IPS-11a (cell line): ENCODE measurements around the gene GFRA3.
A peak's percentile ranks its signal among the peaks of the same experiment; 100 is the strongest.
"Not testable (repeated sequence)": the region's sequence is repeated elsewhere in the genome, so short reads cannot be mapped to it uniquely, and the experiment has no call there.

Experiments
- H3K4me3 ChIP-seq: one replicate; pipeline ENCODE4 v1.5.1; 2013; ENCODE audit warnings: low read depth, low read length, control low read depth

The GFRA3 gene

DNA sequence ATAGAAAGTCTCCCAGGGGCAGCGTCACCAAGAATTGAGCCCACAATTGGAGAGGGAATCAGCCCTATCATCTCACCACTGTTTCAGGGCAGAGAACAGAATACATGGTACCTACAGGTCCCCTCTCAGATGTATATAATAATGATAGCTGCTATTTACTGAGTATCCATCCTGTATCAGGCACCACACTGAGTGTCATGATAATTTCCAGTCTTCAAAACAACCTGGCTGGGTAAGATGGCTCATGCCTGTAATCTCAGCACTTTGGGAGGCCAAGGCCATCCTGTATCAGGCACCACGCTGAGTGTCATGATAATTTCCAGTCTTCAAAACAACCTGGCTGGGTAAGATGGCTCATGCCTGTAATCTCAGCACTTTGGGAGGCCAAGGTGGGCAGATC lies 26.6 kb downstream of the GFRA3 start:
- not testable (repeated sequence) for H3K4me3 ChIP-seq

DNA sequence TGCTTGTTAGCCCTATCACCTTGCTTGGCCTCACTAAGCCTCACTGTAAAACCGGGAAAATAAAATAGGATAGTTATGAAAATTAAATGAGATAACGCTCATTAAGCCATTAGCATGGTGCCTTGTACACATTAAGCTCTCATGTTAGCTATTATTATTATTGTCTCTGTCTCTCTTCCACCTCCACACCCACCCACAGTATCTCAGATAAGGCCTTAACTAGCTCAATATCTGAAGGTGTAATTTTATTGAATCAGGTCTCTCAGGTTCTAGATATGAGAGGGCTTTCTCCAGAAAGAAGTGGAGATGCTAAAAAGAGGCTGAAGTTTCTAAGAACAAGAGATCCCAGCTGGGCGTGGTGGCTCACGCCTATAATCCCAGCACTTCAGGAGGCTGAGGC lies 27.6 kb downstream of the GFRA3 start:
- H3K4me3 ChIP-seq: no peak overlapping the region

DNA sequence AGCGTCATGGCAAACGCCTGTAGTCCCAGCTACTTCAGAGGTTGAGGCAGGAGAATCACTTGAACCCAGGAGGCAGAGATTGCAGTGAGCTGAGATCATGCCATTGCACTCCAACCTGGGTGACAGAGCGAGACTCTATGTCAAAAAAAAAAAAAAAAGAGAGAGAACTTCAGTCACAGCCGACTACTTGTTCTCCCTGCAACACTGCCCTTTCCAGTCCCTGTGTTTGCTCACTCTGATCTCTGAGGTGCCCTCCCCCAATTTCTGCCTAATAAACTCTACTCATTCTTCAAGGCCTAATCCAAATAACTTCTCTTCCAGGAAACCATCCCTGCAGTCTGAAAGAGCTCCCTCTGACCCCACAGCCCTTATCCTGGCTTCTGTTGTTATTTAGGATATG lies 28.1 kb downstream of the GFRA3 start:
- H3K4me3 ChIP-seq: no peak overlapping the region

DNA sequence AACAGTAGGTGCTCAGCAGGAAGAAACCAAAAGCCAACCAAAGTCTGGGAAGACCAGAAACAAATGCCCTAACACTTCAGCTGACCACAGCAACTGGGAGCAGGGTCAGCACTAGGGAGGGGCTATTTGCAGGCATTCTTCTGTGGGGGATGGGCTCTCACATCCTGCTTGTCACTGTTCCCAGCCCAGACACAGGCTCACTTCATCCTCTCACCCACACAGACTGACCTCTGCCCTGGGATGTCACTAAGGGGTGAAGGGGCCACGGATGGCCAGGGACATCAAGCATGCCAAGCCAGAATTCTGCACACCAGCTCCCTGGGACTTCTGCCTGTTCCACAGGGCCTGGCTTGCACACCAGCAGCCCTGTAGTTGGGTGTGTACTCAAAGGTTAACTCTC lies 28.7 kb downstream of the GFRA3 start:
- H3K4me3 ChIP-seq: no peak overlapping the region

DNA sequence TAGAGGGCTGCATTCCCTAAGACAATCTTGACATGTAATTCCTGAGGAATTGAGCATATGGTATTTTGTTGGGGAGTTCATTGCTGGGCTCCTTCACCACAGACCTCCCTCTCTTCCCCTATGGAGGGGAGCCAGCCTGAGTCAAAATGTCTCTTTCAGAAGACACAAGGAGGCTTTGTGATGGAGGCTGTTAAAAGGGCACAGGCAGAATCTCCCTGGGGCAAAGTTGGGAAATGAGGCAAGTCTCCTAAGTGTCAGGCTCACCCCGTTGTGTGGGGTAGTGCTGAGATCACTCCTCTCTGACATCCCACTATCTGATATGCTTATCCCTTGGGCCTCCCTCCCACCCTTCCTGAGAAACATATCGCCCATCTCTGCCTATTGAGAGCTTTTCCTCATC lies 30.6 kb downstream of the GFRA3 start:
- no peak overlapping the region for H3K4me3 ChIP-seq

DNA sequence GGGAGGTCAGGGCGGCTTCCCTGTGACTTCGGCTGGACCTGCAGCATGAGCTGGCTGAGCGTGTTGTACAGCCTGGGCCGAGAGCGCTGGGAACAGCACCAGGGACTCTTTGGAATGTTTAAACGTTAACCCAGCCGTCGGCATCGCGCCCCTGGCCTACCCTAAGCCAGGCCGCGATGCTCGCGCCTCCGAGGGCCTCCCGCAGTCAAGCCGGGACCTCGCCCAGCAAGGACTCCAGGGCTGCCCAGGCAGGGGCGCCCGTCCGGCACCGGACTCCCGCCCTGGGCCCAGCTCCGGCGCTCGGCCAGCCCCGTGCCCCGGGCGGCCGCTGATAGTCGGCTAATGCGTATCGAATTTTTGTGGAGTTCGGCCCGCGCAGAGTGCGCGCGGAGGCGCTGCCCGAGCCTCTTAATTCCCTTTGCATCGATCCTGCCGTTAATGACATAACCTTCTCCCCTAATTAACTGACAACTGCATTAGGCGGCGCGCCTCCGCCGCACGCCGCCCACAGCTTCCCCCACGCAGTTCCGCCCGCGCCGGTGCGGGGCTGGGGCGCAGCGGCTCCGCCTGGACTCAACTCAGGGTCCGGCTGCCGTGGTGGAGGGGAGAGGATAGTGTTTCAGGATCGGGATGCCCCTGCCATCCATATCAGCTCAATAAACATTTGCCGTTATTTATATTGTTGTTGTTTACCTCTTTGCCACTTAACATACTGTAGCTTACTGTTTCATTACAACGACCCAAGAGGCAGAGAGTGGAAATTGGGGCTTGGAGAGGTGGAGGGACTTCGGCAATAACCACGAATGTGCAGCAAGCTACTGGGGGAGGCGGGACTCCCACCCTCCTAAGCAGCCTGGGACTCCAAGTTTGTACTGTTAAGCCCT lies 32.5 kb downstream of the GFRA3 start:
- H3K4me3 ChIP-seq: peak overlapping the region; percentile 29

DNA sequence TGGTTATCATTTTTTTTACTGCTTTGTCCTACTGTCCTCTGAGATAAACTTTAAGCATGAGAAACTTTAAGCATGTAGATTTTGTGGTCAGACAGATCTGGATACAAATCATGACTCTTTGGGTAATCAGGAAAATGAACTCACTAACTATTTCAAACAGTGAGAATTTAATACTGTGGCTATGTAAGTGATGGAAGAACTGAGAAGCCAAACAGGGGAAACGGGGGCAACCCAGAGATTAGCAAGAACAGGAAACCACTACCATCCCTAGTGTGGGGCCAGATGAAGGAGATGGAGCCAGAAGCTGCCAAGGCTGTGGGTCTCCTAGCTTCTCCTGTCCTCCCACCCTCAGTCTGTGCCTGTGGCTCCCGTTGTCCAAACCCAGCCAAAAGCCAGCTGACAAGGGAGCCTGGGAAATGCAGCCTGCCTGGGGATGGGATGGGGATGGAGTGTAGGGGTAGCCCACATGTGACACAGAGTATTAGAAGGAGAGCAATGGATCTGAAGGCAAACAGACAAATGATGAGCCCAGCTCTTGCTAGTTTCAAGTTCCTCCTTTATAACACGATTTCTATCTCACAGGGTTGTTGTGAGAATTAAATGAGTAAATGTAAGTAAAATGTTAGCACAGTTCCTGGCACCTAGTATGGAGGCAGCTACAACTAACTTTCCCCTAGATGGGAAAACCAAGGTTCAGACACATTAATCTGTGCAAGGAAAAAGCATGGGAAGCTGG lies 33.6 kb downstream of the GFRA3 start:
- H3K4me3 ChIP-seq: no peak overlapping the region

DNA sequence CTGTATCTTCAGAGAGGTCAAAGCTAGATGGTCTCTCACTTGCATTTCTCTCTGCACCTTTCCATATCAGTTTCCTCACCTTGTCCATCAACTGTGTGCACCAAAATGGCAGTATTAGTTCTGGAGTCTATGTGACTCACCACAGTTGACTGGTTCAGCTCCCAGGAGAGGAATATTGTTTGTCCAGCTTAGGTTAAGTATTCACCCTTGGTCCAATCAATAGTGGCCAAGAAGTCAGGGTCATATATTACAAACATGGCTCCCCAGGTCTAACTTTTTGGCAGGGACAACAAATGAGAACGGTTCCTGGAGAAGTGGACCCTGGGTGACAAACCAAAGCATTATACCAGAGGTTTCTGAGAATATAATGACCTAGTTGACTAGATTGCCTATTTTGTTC lies 36.4 kb downstream of the GFRA3 start:
- H3K4me3 ChIP-seq: no peak overlapping the region

DNA sequence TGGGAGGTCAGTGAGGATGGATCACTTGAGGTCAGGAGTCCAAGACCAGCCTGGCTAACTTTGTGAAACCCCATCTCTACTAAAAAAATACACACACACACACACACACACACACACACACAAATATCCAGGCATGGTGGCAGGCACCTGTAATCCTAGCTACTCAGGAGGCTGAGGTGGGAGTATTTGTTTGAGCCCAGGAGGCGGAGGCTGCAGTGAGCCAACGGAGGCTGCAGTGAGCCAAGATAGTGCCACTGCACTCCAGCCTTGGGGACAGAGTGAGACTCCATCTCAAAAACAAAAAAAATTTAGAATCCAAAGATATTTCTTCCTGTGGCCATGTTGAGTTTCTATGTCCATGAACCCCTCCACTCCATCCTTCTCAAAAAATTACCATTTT lies 39.8 kb downstream of the GFRA3 start:
- H3K4me3 ChIP-seq: no peak overlapping the region

DNA sequence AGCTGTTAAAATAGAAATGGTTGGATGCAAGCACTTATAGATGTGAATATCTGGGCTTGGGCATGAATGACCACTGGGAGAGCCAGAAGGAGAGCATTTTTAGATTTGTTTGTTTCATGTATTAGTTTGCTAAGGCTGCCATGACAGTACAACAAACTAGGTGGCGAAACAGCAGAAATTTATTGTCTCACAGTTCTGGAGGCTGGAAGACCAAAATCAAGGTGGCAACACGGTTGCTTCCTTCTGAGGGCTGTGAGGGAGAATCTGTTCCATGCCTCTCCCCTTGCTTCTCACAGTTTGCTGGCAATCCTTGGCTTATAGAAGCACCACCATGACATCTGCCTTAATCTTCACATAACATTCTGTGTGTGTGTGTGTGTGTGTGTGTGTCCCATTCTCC lies 41.1 kb downstream of the GFRA3 start:
- H3K4me3 ChIP-seq: no peak overlapping the region

DNA sequence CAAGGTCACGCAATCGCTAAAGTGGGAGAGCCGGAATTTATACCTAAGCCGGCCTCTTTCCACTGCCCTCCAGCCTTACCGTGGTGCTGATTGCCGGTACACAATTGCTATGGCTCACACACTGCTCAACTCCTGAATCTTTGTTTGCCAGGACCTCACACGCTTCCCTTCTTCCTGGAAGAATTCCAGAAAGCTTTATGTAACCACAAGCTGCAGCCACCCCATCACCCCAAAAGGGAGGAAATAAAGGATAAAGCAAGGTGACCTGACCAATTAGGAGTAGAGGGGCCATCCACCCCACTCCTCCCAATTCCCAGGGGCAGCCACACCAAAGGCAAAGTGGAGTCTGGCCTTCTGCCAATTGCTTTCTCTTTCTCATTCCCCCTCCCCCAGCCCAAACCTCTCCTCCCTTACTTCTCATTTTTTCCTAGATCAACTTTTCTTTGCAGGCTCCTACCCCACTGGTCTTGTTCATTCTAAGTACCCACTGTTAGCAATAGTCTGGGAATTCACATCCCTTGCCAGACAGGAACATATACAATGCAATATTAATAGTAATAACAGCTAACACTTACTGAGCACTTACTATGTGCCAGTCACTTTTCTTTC lies 43.3 kb downstream of the GFRA3 start:
- H3K4me3 ChIP-seq: no peak overlapping the region

DNA sequence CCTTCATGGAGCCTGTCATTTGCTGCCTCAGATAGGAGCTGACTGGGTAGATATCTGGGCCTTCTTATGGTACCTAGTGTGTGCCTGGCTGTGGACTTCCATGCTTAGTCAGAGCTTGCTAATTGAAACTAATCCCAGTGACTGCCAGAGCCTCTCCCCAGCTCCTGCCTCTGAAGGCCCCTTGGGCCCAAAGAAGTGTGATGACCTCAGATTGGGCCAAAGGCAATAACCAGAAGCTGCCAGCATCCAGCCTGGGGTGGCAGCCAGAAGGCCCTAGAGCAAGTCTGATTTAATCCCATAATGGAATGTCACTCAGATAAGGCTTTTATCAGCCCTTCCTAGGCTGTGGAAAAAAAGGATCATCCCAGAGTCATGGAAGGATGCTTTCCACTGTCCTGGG lies 44.2 kb downstream of the GFRA3 start:
- H3K4me3 ChIP-seq: no peak overlapping the region

DNA sequence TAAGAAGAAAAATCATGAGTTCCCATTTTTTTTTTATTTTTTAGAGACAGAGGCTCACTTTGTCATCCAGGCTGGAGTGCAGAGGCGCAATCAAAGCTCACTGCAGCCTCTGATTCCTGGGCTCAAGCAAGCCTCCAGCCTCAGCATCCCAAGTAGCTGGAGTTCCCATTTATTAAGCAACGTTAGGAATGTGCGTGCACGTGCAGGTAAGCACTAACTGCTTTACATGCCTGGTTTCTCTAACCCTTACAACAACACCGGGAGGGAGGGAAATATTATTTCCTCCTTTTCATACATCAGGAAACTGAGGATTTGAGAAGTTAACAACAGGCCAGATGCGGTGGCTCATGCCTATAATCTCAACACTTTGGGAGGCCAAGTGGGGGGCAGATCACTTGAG lies 45.0 kb downstream of the GFRA3 start:
- H3K4me3 ChIP-seq: no peak overlapping the region

DNA sequence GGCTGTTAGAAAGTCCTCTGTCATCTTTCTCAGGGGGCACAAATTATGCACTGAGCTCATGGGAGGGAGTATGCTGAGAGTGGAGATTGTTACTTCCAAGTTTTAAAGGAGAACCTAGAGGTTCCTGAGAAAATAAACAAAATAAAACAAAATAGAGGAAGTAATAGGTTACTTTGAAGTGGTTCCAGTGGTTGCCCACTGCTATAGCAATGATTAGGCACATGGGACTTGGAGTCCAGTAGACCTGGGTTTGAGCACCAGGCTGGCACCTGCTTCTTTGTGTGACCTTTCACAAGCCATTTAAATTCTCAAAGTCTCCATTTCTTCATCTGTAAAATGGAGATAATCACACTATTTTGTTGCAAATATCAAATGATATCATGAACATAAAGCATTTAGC lies 47.5 kb downstream of the GFRA3 start:
- H3K4me3 ChIP-seq: no peak overlapping the region

DNA sequence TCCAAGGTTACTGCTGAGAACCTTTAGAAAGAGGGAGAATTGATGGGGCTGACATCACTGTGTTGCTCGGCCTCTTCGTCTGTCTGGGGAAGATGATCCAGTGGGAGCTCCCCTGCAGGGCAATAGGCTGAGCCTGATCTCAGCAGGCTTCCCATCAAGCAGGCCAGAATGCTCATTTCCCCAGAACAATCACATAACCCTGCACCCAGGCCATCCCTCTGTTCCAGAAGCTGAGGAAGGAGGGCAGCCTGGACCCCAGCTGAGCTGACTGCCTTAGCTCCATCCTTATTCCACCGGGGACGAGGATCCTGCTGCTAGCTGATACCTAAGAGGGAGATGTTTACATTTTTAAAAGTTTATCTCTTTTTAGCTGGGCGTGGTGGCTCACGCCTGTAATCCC lies 49.7 kb downstream of the GFRA3 start:
- H3K4me3 ChIP-seq: no peak overlapping the region

DNA sequence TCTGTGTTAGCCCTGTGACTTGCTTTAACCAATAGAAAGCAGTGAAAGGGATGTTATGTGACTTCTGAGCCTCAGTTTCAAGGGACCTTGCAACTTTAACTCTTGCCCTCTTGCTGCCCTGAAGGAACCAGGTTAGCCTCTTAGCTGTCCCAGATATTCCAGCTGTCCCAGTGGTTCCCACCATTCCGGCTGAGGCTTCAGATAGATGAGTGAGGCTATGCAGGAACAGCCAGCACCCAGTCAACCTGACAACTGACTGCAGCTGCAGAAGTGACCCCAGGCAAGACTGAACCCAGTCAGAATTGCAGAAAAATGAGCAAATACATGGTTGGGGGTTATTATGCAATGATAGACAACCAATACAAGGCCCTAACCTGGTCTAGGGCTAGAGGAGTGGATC lies 50.9 kb downstream of the GFRA3 start:
- no peak overlapping the region for H3K4me3 ChIP-seq

DNA sequence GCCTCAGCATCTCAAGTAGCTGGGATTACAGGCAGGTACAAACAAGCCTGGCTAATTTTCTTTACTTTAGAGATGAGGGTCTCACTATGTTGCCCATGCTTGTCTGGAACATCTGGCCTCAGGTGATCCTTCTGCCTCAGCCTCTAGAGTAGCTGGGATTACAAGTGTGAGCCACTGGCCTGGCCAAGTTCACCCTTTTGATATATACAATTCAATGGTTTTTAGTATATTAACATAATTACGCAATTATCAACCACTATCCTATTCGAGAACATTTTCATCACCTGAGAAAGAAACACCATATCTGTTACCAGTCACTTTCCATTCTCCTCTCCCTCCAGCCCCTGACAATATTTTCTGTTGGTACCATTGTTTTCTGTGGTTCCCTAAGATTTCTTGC lies 57.6 kb downstream of the GFRA3 start:
- H3K4me3 ChIP-seq: no peak overlapping the region

DNA sequence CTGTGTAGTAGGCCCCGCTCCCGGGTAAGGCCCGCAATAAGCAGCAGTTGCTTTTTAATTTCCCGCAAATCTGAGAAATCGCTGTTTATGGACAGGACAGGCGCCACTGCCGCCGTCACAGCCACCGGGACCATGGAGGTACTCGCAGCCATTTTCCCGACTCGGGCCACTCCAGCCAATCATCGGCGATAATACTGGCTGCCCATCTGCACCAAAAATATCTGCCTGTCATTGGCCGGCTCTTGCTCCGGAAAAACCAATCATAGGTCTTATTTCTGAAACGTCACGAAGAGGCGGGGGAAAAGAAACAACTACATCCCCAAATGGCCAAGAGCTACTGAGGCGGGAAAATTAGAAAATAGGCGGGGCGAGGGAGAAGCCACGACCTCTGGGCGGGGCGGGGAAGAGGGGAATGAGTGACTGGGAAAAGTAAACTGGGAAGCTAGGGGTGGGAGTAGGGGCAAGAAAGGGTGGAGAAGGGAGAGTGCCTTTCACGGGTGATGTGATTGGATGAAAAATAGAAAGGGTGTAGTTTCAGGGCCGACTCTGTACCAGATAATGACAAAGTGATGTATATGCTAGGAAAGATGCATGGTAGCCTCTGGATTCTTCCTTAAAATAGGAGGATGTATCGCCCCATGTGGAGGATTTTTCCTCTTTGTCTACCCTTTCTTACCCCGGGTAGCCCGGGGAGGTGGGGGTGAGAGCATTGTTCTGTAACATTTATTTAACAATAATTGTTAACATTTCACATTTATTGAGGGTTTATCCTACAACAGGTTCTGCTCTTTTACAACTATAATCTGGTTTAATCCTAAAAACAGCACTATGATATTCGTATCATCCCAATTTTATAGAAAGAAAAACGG lies 61.0 kb downstream of the GFRA3 start, which contains the start of gene CDC23:
TSS of gene CDC23 (minus strand) at position 163 of the 869 bp plus-strand sequence. CDS start at position 152, 11 bp downstream.
- peak within 1 kb of the TSS; percentile 95 for H3K4me3 ChIP-seq

DNA sequence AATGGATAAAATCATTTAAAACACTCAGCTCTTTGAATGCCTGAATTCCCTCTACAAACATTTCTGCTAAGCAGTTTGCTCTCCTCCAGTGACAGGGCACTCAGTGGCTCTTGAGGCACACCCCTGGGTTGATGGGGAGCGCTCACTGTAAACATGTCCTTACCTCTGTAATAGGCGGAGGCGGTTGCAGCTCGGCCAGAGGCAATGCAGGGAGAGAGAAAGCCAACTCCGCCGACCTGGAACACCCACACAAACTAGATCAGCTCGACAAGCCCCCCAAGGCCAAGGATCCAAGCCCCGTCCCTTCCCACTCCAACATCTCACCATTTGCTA lies 61.6 kb downstream of the GFRA3 start:
- H3K4me3 ChIP-seq: peak overlapping the region; percentile 95

DNA sequence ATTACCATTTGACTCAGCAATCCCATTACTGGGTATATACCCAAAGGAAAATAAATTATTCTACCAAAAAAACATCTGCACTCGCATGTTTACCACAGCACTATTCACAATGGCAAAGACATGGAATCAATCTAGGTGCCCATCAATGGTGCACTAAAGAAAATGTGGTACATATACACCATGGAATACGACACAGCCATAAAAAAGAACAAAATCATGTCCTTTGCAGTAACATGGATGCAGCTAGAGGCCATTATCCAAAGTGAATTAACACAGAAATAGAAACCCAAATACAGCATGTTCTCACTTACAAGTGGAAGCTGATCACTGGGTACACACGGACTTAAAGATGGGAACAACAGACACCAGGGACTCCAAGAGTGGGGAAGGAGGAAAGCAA lies 63.4 kb downstream of the GFRA3 start:
- H3K4me3 ChIP-seq: no peak overlapping the region
